Anterior cingulate cortex (tissue), 58 donors: Measurements from ENCODE around the gene ARL2BP.
"Not testable (repeated sequence)": the region's sequence is repeated elsewhere in the genome, so short reads cannot be mapped to it uniquely, and the experiment has no call there.

Experiments
- DNase-seq, 58 donors: peaks; one replicate each; lab custom pipeline; 2025; lab: John Stamatoyannopoulos, UW

ARL2BP gene

GRCh38 chr16:57262841-57263540 is 17.9 kb downstream of the ARL2BP start:
- peak in 33 of 58 donors; percentile 15 to 76 (median 50) for DNase-seq

GRCh38 chr16:57263541-57264351 is 18.7 kb downstream of the ARL2BP start:
- DNase-seq: peak in 1 of 58 donors; percentile 23

GRCh38 chr16:57264381-57264780 is 19.3 kb downstream of the ARL2BP start:
- DNase-seq: no peak

- no peak for DNase-seq
Observed at GRCh38 chr16:57264950-57265371, 19.9 kb downstream of the ARL2BP start.

GRCh38 chr16:57265850-57266530 is 20.9 kb downstream of the ARL2BP start:
- peak in 33 of 58 donors; percentile 16 to 81 (median 47) for DNase-seq

- DNase-seq: no peak
Observed at GRCh38 chr16:57266531-57267260, 21.6 kb downstream of the ARL2BP start.

GRCh38 chr16:57267343-57267742 is 22.3 kb downstream of the ARL2BP start:
- not testable (repeated sequence) for DNase-seq

- peak in 1 of 58 donors; percentile 21 for DNase-seq
Observed at GRCh38 chr16:57268804-57269800, 24.0 kb downstream of the ARL2BP start.

GRCh38 chr16:57270221-57271062 is 25.4 kb downstream of the ARL2BP start:
- peak in 53 of 58 donors; percentile 16 to 94 (median 77) for DNase-seq

GRCh38 chr16:57271063-57271345 is 25.9 kb downstream of the ARL2BP start:
- DNase-seq: no peak

GRCh38 chr16:57271867-57272495 is 26.9 kb downstream of the ARL2BP start:
- DNase-seq: no peak

- DNase-seq: no peak
Observed at GRCh38 chr16:57273359-57273758, 28.3 kb downstream of the ARL2BP start.

GRCh38 chr16:57273826-57274225 is 28.8 kb downstream of the ARL2BP start:
- no peak for DNase-seq

GRCh38 chr16:57275946-57276345 is 30.9 kb downstream of the ARL2BP start:
- not testable (repeated sequence) for DNase-seq

- DNase-seq: peak in 3 of 58 donors; percentile 23 to 37 (median 25)
Observed at GRCh38 chr16:57276596-57276995, 31.5 kb downstream of the ARL2BP start.

GRCh38 chr16:57277586-57277985 is 32.5 kb downstream of the ARL2BP start:
- no peak for DNase-seq

GRCh38 chr16:57278494-57278893 is 33.4 kb downstream of the ARL2BP start:
- peak in 20 of 58 donors; percentile 22 to 71 (median 33) for DNase-seq
